Uterus (tissue), 4 donors: ENCODE measurements around the gene MSX2. TPM values are rescaled to one million over a fixed set of nuclear protein-coding genes. Genes with fewer than 3 reads are reported as not detected.

Source experiments
- DNase-seq, 2 donors: peaks; one replicate each; pipeline ENCODE4 v3.0.0-alpha.2; 2019 to 2020
- H3K27ac ChIP-seq, 2 donors: fragments of 200-600 bp; sonication (generic); 1 replicate in 1 of 2; 2 replicates in 1 of 2; pipeline ENCODE4 v1.5.1; 2016 to 2018
- H3K27me3 ChIP-seq, 2 donors: fragments of 200-600 bp; sonication (generic); one replicate each; pipeline ENCODE4 v1.5.1; 2018 to 2019; ENCODE audit warnings: control low read depth in 1 of 2
- H3K36me3 ChIP-seq, 2 donors: fragments of 200-600 bp; sonication (generic); one replicate each; pipeline ENCODE4 v1.5.1; 2019; ENCODE audit warnings: control low read depth in 1 of 2
- H3K4me1 ChIP-seq, 2 donors: fragments of 200-600 bp; sonication (generic); one replicate each; pipeline ENCODE4 v1.5.1; 2018 to 2019; ENCODE audit warnings: control low read depth in 1 of 2
- H3K4me3 ChIP-seq, 2 donors: fragments of 200-600 bp; sonication (generic); 1 replicate in 1 of 2; 2 replicates in 1 of 2; pipeline ENCODE4 v1.5.1; 2018 to 2019; ENCODE audit warnings: mild to moderate bottlenecking in 1 of 2
- H3K9me3 ChIP-seq, 2 donors: fragments of 200-600 bp; sonication (generic); one replicate each; pipeline ENCODE4 v1.5.1; 2019; ENCODE audit warnings: control low read depth in 1 of 2
- CTCF ChIP-seq, 4 experiments: fragments of 200-600 bp in 2 of 4; fragments of 450-650 bp in 2 of 4; sonication (generic) in 2 of 4; IDR thresholded peaks; one replicate each; pipeline ENCODE4 v1.5.1; 2016 to 2019; ENCODE audit warnings: antibody characterized with exemption in 4 of 4, mild to moderate bottlenecking in 2 of 4, moderate library complexity in 1 of 4
- POLR2A ChIP-seq, 2 donors: fragments of 450-650 bp; IDR thresholded peaks; one replicate each; pipeline ENCODE4 v1.6.1; 2016; ENCODE audit warnings: antibody characterized with exemption in 2 of 2, mild to moderate bottlenecking in 1 of 2, moderate library complexity in 1 of 2
- intact Hi-C: fragments of 100-400 bp; cut with DNase I; formaldehyde crosslinking; loops from one replicate; pipeline ENCODE4 v1.15.1; 2023; ENCODE audit warnings: low total_unique reads
- total RNA-seq, 4 donors: library from RNA; depleted of rRNA in 3 of 4; stranded (reverse); fragments of >200 nt in 3 of 4; gene quantifications; one replicate each; pipeline versions ENCODE4 v1.1.0 to v1.2.4, GENCODE V29; 2014 to 2023
- donor health status: DM: yes; HTN: yes; CAD: no.

Gene MSX2
- total RNA-seq, 4 donors from 2014 or later: 0.37 to 7.5 TPM; not detected in 2

GRCh38 chr5:174687503-174687902, 36.9 kb upstream of the MSX2 start:
- H3K4me3 ChIP-seq: no peak overlapping the region
- no peaks in the 10 kb centered on the region for H3K36me3 ChIP-seq
- peaks cover 0 to 35% of the 10 kb centered on the region in 2 donors for H3K27me3 ChIP-seq
- H3K4me1 ChIP-seq: no peaks in the 10 kb centered on the region
- H3K27ac ChIP-seq: no peak overlapping the region
- intact Hi-C loops: no loop called here
- DNase-seq: no peak
- H3K9me3 ChIP-seq: no peaks in the 10 kb centered on the region
- no peak for TF ChIP-seq CTCF (IDR thresholded peaks at IDR 0.05)
- TF ChIP-seq POLR2A (IDR thresholded peaks at IDR 0.05): no peak

- TF ChIP-seq POLR2A (IDR thresholded peaks at IDR 0.05) (no peak), CTCF (IDR thresholded peaks at IDR 0.05) (no peak)
- peaks cover 0 to 38% of the 10 kb centered on the region in 2 donors for H3K27me3 ChIP-seq
- H3K4me3 ChIP-seq: no peak overlapping the region
- no peak for DNase-seq
- no peaks in the 10 kb centered on the region for H3K9me3 ChIP-seq
- intact Hi-C loops: no loop called here
- no peaks in the 10 kb centered on the region for H3K36me3 ChIP-seq
- no peaks in the 10 kb centered on the region for H3K4me1 ChIP-seq
- no peak overlapping the region for H3K27ac ChIP-seq
Measured at GRCh38 chr5:174688441-174689354, 35.7 kb upstream of the MSX2 start.

GRCh38 chr5:174690271-174690670, 34.1 kb upstream of the MSX2 start:
- Histone ChIP-seq H3K36me3 (no peaks in the 10 kb centered on the region), H3K9me3 (no peaks in the 10 kb centered on the region), H3K27ac (no peak overlapping the region), H3K27me3 (peaks cover 0 to 38% of the 10 kb centered on the region in 2 donors), H3K4me3 (no peak overlapping the region), H3K4me1 (no peaks in the 10 kb centered on the region)
- TF ChIP-seq CTCF (IDR thresholded peaks at IDR 0.05) (no peak), POLR2A (IDR thresholded peaks at IDR 0.05) (no peak)
- no peak for DNase-seq
- intact Hi-C loops: no loop called here

GRCh38 chr5:174692381-174692780, 32.0 kb upstream of the MSX2 start:
- TF ChIP-seq CTCF (IDR thresholded peaks at IDR 0.05) (no peak), POLR2A (IDR thresholded peaks at IDR 0.05) (no peak)
- Histone ChIP-seq H3K27ac (no peak overlapping the region), H3K27me3 (peaks cover 0 to 34% of the 10 kb centered on the region in 2 donors), H3K4me3 (no peak overlapping the region), H3K4me1 (no peaks in the 10 kb centered on the region), H3K36me3 (no peaks in the 10 kb centered on the region), H3K9me3 (no peaks in the 10 kb centered on the region)
- DNase-seq: no peak
- intact Hi-C loops: no loop called here

- no peak overlapping the region for H3K27ac ChIP-seq
- peaks cover 0 to 30% of the 10 kb centered on the region in 2 donors for H3K27me3 ChIP-seq
- no peaks in the 10 kb centered on the region for H3K4me1 ChIP-seq
- H3K9me3 ChIP-seq: no peaks in the 10 kb centered on the region
- no peak overlapping the region for H3K4me3 ChIP-seq
- no peaks in the 10 kb centered on the region for H3K36me3 ChIP-seq
- TF ChIP-seq POLR2A (IDR thresholded peaks at IDR 0.05): no peak
- no peak for TF ChIP-seq CTCF (IDR thresholded peaks at IDR 0.05)
- no peak for DNase-seq
- intact Hi-C loops: no loop called here
Measured at GRCh38 chr5:174692982-174693422, 31.4 kb upstream of the MSX2 start.
